ENCODE data around the gene RPS6KA2. TPM values are rescaled to one million over a fixed set of nuclear protein-coding genes. Genes with fewer than 3 reads are reported as not detected.

RPS6KA2 gene
- total and polyA plus RNA-seq, 2 experiments from 2014 or later: 12.5 to 25.3 TPM

- peaks cover 3% of the 10 kb centered on the region; the same call in 2 of the 3 replicates for H3K36me3 Mint-ChIP-seq (ENCODE audit: low read depth)
- no peak overlapping the region for H3K27ac ChIP-seq (ENCODE audit: low read depth)
- H3K79me2 ChIP-seq (replicated peaks; ENCODE audit: insufficient read depth): peaks cover 82% of the 10 kb centered on the region
- no peak overlapping the region for H3K4me2 ChIP-seq
- no peak for DNase-seq (ENCODE audit: low spot score)
- H3K27ac Mint-ChIP-seq: no peak overlapping the region
- no peaks in the 10 kb centered on the region for H3F3A ChIP-seq (replicated peaks; ENCODE audit: low read depth)
- peaks cover 27% of the 10 kb centered on the region for H4K20me1 ChIP-seq (replicated peaks; ENCODE audit: insufficient read depth)
- no peak for ATAC-seq
- H3K4me1 ChIP-seq (ENCODE audit: insufficient read depth): peaks cover 18% of the 10 kb centered on the region
- H3K27me3 ChIP-seq (ENCODE audit: insufficient read depth): no peaks in the 10 kb centered on the region
- no peak overlapping the region for H3K4me3 ChIP-seq
- H3K27me3 Mint-ChIP-seq (ENCODE audit: insufficient read depth, low read depth, poor library complexity): peaks cover 2% of the 10 kb centered on the region
- H3K4me3 Mint-ChIP-seq: no peak overlapping the region
- H3K9me2 ChIP-seq (ENCODE audit: insufficient read depth): no peaks in the 10 kb centered on the region
- H3K4me1 Mint-ChIP-seq: peaks cover 52% of the 10 kb centered on the region
- H3K9me3 Mint-ChIP-seq: no peaks in the 10 kb centered on the region; the same call in 2 of the 3 replicates
- TF ChIP-seq ZNF114 (CRISPR knock-in tag; IDR thresholded peaks at IDR 0.05) (no peak), CREB1 (CRISPR knock-in tag; IDR thresholded peaks at IDR 0.05; ENCODE audit: low read depth) (no peak), POLR2AphosphoS5 (IDR thresholded peaks at IDR 0.05; ENCODE audit: low read depth) (no peak), EZH2 (IDR thresholded peaks at IDR 0.05; ENCODE audit: low read depth, unreplicated experiment) (no peak), JUNB (IDR thresholded peaks at IDR 0.05; ENCODE audit: unreplicated experiment) (no peak), STAT1 (IDR thresholded peaks at IDR 0.05; ENCODE audit: unreplicated experiment) (no peak), NANOG (IDR thresholded peaks at IDR 0.05; ENCODE audit: borderline replicate concordance) (no peak), ZNF331 (CRISPR knock-in tag; IDR thresholded peaks at IDR 0.05; ENCODE audit: low read depth) (no peak), ZNF462 (CRISPR knock-in tag; IDR thresholded peaks at IDR 0.05) (no peak), REST (IDR thresholded peaks at IDR 0.05; ENCODE audit: unreplicated experiment) (no peak), CTCF (conservative IDR thresholded peaks at IDR 0.05; ENCODE audit: low read depth in 2 of 2) (no peak)
- no peak overlapping the region for H2AFZ ChIP-seq
- no peaks in the 10 kb centered on the region for H3K36me3 ChIP-seq (ENCODE audit: insufficient read depth)
These were observed 26.1 kb downstream of the RPS6KA2 start for GRCh38 chr6:166600931-166601330.
